K562 (cell line): ENCODE results near the gene PLEKHO2. TPM values are rescaled to one million over a fixed set of nuclear protein-coding genes. Genes with fewer than 3 reads are reported as not detected.

Source experiments
- CCAR2 ChIP-seq: fragments of 200-400 bp; formaldehyde crosslinking; IDR thresholded peaks from 2 replicates; pipeline ENCODE4 v1.6.1; 2017; ENCODE audit warnings: mild to moderate bottlenecking, low read depth, low read length
- KDM5B ChIP-seq: fragments of 200-600 bp; sonication (generic); IDR thresholded peaks from 2 replicates; pipeline ENCODE4 v1.6.1; 2012; ENCODE audit warnings: low read depth, mild to moderate bottlenecking, moderate library complexity, low read length, control low read depth, inconsistent platforms; ENCODE audit not compliant: insufficient replicate concordance
- MYC ChIP-seq, 2 experiments: fragments of 250-450 bp in 1 of 2; sonication (Bioruptor Pico) in 1 of 2; IDR thresholded peaks; 2 replicates each; pipeline versions ENCODE4 v1.5.1 to v1.6.1; 2012 to 2021; ENCODE audit warnings: low read depth in 2 of 2, borderline replicate concordance in 1 of 2, improper control_type of control experiment in 1 of 2, low read length in 1 of 2, mild to moderate bottlenecking in 1 of 2, moderate library complexity in 1 of 2
- NFE2L1 ChIP-seq: fragments of 450-650 bp; IDR thresholded peaks from 2 replicates; pipeline ENCODE4 v1.6.1; 2016; ENCODE audit warnings: missing genetic modification characterization, low read depth, mild to moderate bottlenecking, missing compliant biosample characterization, moderate library complexity, borderline replicate concordance
- PPARD ChIP-seq: fragments of 250-450 bp; sonication (Bioruptor Pico); IDR thresholded peaks from 2 replicates; pipeline ENCODE4 v1.8.0; 2022; ENCODE audit warnings: inconsistent platforms, mild to moderate bottlenecking, moderate library complexity
- RBFOX2 ChIP-seq: fragments of 200-400 bp; formaldehyde crosslinking; IDR thresholded peaks from 2 replicates; pipeline ENCODE4 v1.6.1; 2017; ENCODE audit warnings: low read depth, mild to moderate bottlenecking, low read length, moderate library complexity
- SETDB1 ChIP-seq: IDR thresholded peaks from one replicate; pipeline ENCODE4 v1.6.1; 2012; ENCODE audit warnings: low read length, control low read depth, inconsistent platforms
- U2AF2 ChIP-seq: fragments of 200-400 bp; formaldehyde crosslinking; optimal IDR thresholded peaks from 2 replicates; pipeline ENCODE3; 2017; ENCODE audit warnings: low read depth, mild to moderate bottlenecking, low read length
- ZNF174 ChIP-seq: fragments of 250-450 bp; sonication (Bioruptor Pico); IDR thresholded peaks from 2 replicates; pipeline ENCODE4 v1.4.0; 2020; ENCODE audit warnings: mild to moderate bottlenecking
- ZNF239 ChIP-seq: fragments of 250-450 bp; sonication (Bioruptor Pico); IDR thresholded peaks from 2 replicates; pipeline ENCODE4 v1.4.0; 2020; ENCODE audit warnings: mild to moderate bottlenecking
- polyA plus RNA-seq, 8 experiments: library from polyadenylated mRNA; depleted of rRNA in 4 of 8; stranded (reverse) in 5 of 8; unstranded in 3 of 8; fragments of >200 nt; fragmentation: Nextera tagmentation in 2 of 8; fragmentation: Illumina TruSeq in 1 of 8; extraction: Ambion mirVana in 2 of 8; extraction: Trizol in 1 of 8; gene quantifications; 2 replicates each; pipeline versions ENCODE4 v1.2.1 to v1.2.3, GENCODE V29; 2011 to 2014; ENCODE audit warnings: inconsistent platforms in 1 of 8, missing spikeins in 1 of 8
- total RNA-seq, 7 experiments: library from RNA; depleted of rRNA in 6 of 7; stranded (reverse); fragments of >200 nt in 6 of 7; fragmentation: Illumina TruSeq in 2 of 7; extraction: Trizol in 2 of 7; gene quantifications; 2 replicates each; pipeline versions ENCODE4 v1.2.1 to v1.2.3, GENCODE V29; 2011 to 2021; ENCODE audit warnings: low replicate concordance in 1 of 7
- TF ChIP-seq, protein P1 (sequence below): fragments of 250-450 bp; sonication (Bioruptor Pico); IDR thresholded peaks from 2 replicates; pipeline ENCODE4 v1.8.0; 2021; ENCODE audit warnings: borderline replicate concordance, mild to moderate bottlenecking, moderate library complexity; ENCODE audit not compliant: poor library complexity, severe bottlenecking
- TF ChIP-seq, protein P2 (sequence below), 2 experiments: fragments of 450-650 bp; IDR thresholded peaks; 2 replicates each; pipeline ENCODE4 v1.6.1; 2016; ENCODE audit warnings: mild to moderate bottlenecking in 2 of 2, borderline replicate concordance in 1 of 2, low read depth in 1 of 2, moderate library complexity in 1 of 2
- TF ChIP-seq, protein P3 (sequence below): fragments of 250-450 bp; sonication (Bioruptor Pico); IDR thresholded peaks from 2 replicates; pipeline ENCODE4 v1.5.0; 2021
- TF ChIP-seq, protein P4 (sequence below): fragments of 200-800 bp; sonication (Bioruptor generic); IDR thresholded peaks from 2 replicates; pipeline ENCODE4 v1.6.1; 2017; ENCODE audit warnings: missing genetic modification characterization, missing compliant biosample characterization

Gene PLEKHO2
- total and polyA plus RNA-seq, 9 of the 15 experiments (the other 6 are each of a cell fraction or from before 2014, with no cell fraction given), result 0.24 to 8.8 (median 5.5) TPM

DNA sequence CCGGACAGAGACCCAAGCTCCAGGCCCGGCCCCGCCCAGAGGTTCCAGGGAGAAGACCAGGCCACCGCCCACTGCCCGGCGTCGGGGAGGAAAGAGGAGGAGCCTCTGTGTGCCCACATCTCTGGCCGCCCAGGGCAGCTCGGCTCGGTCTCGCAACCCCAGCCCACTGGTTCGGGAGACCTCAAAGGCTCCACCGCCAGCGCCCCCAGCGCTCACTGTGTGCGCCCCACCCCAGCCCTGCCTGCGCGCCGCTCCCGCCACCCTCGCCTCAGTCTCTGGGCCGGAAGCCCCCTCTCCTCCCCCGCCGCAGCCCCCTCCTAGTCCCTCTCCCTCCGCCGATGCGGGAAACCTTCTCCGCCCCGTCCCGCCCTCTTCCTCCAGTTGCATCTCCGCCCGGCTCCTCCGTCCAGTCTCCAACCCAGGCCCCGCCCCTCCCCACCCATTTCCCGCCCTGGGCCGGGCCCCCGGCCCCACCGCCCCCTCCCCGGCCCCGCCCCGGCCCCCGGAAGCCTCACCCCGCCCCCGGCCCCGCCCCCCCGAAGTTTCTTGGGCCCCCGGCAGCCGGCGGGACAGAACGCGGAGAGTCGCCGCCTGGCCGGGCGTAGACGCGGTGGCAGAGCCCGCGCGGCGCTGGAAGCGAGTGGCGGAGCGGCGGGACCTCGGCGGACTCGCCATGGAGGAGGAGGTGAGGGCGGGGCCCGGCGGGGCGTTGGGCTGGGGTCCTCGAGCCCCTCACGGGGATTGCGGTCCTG, at the start of gene PLEKHO2 (continued):
- peak; percentile 96 for TF ChIP-seq KDM5B
- TF ChIP-seq SETDB1, result no peak
- TF ChIP-seq, protein P1, sequence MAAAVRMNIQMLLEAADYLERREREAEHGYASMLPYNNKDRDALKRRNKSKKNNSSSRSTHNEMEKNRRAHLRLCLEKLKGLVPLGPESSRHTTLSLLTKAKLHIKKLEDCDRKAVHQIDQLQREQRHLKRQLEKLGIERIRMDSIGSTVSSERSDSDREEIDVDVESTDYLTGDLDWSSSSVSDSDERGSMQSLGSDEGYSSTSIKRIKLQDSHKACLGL, result no peak
- TF ChIP-seq, protein P2, sequence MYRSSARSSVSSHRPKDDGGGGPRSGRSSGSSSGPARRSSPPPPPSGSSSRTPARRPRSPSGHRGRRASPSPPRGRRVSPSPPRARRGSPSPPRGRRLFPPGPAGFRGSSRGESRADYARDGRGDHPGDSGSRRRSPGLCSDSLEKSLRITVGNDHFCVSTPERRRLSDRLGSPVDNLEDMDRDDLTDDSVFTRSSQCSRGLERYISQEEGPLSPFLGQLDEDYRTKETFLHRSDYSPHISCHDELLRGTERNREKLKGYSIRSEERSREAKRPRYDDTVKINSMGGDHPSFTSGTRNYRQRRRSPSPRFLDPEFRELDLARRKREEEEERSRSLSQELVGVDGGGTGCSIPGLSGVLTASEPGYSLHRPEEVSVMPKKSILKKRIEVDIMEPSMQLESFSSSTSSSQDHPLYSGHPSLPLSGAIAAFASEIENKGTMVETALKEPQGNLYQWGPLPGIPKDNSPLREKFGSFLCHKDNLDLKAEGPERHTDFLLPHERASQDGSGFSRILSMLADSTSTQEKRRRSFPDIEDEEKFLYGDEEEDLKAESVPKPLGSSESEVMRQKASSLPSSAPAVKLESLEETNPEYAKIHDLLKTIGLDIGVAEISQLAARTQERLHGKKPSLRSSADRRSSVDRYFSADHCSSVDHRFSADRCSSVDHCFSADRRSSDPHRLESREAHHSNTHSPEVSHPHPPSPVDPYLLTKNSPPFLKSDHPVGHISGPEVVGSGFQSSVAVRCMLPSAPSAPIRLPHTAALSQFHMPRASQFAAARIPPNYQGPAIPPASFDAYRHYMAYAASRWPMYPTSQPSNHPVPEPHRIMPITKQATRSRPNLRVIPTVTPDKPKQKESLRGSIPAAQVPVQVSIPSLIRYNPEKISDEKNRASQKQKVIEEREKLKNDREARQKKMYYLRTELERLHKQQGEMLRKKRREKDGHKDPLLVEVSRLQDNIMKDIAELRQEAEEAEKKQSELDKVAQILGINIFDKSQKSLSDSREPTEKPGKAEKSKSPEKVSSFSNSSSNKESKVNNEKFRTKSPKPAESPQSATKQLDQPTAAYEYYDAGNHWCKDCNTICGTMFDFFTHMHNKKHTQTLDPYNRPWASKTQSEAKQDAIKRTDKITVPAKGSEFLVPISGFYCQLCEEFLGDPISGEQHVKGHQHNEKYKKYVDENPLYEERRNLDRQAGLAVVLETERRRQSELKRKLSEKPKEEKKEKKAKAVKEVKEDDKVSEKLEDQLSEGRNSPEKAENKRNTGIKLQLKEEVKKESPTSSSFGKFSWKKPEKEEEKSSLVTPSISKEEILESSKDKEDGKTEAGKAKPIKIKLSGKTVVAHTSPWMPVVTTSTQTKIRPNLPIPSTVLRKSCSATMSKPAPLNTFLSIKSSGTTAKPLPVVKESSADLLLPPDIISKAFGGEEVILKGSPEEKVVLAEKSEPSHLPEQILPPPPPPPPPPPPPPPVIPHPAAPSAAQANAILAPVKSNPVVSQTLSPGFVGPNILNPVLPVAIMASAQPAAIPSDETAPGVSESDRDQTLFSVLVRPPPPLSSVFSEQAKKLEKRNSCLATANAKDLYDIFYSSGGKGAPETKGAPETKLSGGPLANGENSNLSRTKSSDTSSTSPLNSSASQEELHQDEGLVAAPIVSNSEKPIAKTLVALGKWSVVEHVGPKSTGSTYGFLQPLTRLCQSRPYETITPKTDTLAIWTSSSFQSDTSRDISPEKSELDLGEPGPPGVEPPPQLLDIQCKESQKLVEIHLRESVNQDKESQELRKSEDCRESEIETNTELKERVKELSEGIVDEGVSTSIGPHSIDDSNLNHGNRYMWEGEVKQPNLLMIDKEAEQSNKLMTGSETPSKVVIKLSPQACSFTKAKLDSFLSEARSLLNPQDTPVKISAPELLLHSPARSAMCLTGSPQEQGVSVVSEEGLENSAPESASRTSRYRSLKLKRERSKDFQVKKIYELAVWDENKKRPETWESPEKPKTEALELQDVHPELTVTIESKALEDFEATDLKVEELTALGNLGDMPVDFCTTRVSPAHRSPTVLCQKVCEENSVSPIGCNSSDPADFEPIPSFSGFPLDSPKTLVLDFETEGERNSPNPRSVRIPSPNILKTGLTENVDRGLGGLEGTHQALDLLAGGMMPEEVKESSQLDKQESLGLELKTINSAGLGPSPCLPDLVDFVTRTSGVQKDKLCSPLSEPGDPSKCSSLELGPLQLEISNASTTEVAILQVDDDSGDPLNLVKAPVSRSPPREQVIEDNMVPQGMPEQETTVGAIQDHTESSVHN (IDR thresholded peaks at IDR 0.05; ENCODE audit: borderline replicate concordance in 1 of 2, low read depth in 1 of 2), result no peak
- no peak for TF ChIP-seq CCAR2
- TF ChIP-seq ZNF174 (CRISPR knock-in tag), result no peak
- TF ChIP-seq NFE2L1, result no peak
- TF ChIP-seq ZNF239 (CRISPR knock-in tag), result no peak
- TF ChIP-seq, protein P3, sequence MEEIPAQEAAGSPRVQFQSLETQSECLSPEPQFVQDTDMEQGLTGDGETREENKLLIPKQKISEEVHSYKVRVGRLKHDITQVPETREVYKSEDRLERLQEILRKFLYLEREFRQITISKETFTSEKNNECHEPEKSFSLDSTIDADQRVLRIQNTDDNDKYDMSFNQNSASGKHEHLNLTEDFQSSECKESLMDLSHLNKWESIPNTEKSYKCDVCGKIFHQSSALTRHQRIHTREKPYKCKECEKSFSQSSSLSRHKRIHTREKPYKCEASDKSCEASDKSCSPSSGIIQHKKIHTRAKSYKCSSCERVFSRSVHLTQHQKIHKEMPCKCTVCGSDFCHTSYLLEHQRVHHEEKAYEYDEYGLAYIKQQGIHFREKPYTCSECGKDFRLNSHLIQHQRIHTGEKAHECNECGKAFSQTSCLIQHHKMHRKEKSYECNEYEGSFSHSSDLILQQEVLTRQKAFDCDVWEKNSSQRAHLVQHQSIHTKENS (CRISPR knock-in tag), result no peak
- no peak for TF ChIP-seq PPARD (CRISPR knock-in tag)
- TF ChIP-seq RBFOX2, result peak; percentile 88
- TF ChIP-seq U2AF2, result no peak
- TF ChIP-seq MYC (IDR thresholded peaks at IDR 0.05; ENCODE audit: low read depth, low read length), result no peak; the same call in 1 of the 2 replicates
- TF ChIP-seq MYC (CRISPR knock-in tag; IDR thresholded peaks at IDR 0.05; ENCODE audit: borderline replicate concordance, low read depth), result no peak
- TF ChIP-seq, protein P4, sequence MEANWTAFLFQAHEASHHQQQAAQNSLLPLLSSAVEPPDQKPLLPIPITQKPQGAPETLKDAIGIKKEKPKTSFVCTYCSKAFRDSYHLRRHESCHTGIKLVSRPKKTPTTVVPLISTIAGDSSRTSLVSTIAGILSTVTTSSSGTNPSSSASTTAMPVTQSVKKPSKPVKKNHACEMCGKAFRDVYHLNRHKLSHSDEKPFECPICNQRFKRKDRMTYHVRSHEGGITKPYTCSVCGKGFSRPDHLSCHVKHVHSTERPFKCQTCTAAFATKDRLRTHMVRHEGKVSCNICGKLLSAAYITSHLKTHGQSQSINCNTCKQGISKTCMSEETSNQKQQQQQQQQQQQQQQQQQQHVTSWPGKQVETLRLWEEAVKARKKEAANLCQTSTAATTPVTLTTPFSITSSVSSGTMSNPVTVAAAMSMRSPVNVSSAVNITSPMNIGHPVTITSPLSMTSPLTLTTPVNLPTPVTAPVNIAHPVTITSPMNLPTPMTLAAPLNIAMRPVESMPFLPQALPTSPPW, result peak; percentile 98
